Ascending aorta (tissue), 2 donors: ENCODE data around the gene PPP3R1. TPM values are rescaled to one million over a fixed set of nuclear protein-coding genes. Genes with fewer than 3 reads are reported as not detected.

ENCODE experiments used
- DNase-seq, 2 donors: peaks; one replicate each; pipeline ENCODE4 v3.0.0-alpha.2; 2019; ENCODE audit warnings: low spot score in 2 of 2
- H3K27ac ChIP-seq, 2 donors: fragments of 200-600 bp; sonication (generic); one replicate each; pipeline ENCODE4 v1.5.1; 2016 to 2017; ENCODE audit warnings: mild to moderate bottlenecking in 1 of 2
- H3K27me3 ChIP-seq: fragments of 200-600 bp; sonication (generic); one replicate; pipeline ENCODE4 v1.5.1; 2017
- H3K36me3 ChIP-seq, 2 donors: fragments of 200-600 bp; sonication (generic); one replicate each; pipeline ENCODE4 v1.5.1; 2016
- H3K4me1 ChIP-seq, 2 donors: fragments of 200-600 bp; sonication (generic); one replicate each; pipeline ENCODE4 v1.5.1; 2016 to 2017; ENCODE audit warnings: mild to moderate bottlenecking in 1 of 2
- H3K4me3 ChIP-seq, 2 donors: fragments of 200-600 bp; sonication (generic); one replicate each; pipeline ENCODE4 v1.5.1; 2016 to 2017; ENCODE audit warnings: mild to moderate bottlenecking in 1 of 2
- H3K9me3 ChIP-seq, 2 donors: fragments of 200-600 bp; sonication (generic); one replicate each; pipeline ENCODE4 v1.5.1; 2016
- CTCF ChIP-seq, 3 experiments: fragments of 200-600 bp in 2 of 3; fragments of 450-650 bp in 1 of 3; sonication (generic) in 2 of 3; IDR thresholded peaks; one replicate each; pipeline ENCODE4 v1.5.1; 2016 to 2019; ENCODE audit warnings: antibody characterized with exemption in 3 of 3, mild to moderate bottlenecking in 1 of 3, moderate library complexity in 1 of 3
- intact Hi-C: fragments of 100-400 bp; cut with DNase I; formaldehyde crosslinking; loops from one replicate; pipeline ENCODE4 v1.15.1; 2023
- total RNA-seq: library from RNA; depleted of rRNA; stranded (reverse); fragments of >200 nt; gene quantifications from one replicate; pipeline ENCODE4 v1.1.0, GENCODE V29; 2016

Gene PPP3R1
- total RNA-seq, 1 donor from 2014 or later: 16.8 TPM

DNA sequence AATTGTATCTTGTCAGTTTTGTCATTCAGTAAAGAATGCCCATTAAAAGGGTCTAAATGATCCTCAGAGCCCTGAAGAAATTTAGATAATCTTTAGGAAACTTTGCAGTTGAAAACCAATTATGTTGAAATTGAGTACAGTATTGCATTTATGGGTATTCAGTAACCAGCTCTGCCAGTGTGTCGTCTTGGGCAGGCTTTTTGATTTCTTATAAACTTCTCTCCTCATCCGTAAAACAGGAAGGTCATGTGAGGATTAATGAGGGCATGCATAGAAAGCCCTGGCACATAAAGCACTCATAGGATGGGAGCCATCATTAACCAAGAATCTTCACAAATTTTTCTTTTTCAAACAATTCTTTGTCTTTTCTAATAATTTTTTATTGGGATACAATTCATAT is 79.8 kb downstream of the PPP3R1 start:
- H3K4me3 ChIP-seq: no peak overlapping the region
- no peaks in the 10 kb centered on the region for H3K4me1 ChIP-seq
- H3K27me3 ChIP-seq: no peaks in the 10 kb centered on the region
- intact Hi-C loops: no loop called here
- DNase-seq: no peak
- no peak for TF ChIP-seq CTCF (IDR thresholded peaks at IDR 0.05)
- H3K27ac ChIP-seq: no peak overlapping the region
- no peaks in the 10 kb centered on the region for H3K9me3 ChIP-seq
- peaks cover 9 to 22% of the 10 kb centered on the region in 2 donors for H3K36me3 ChIP-seq

GRCh38 chr2:68171684-68172083 is 80.6 kb downstream of the PPP3R1 start:
- Histone ChIP-seq H3K36me3 (peaks cover 9 to 28% of the 10 kb centered on the region in 2 donors), H3K27me3 (no peaks in the 10 kb centered on the region), H3K9me3 (no peaks in the 10 kb centered on the region), H3K27ac (no peak overlapping the region), H3K4me1 (no peaks in the 10 kb centered on the region), H3K4me3 (no peak overlapping the region)
- DNase-seq: no peak
- intact Hi-C loops: no loop called here
- TF ChIP-seq CTCF (IDR thresholded peaks at IDR 0.05): no peak

DNA sequence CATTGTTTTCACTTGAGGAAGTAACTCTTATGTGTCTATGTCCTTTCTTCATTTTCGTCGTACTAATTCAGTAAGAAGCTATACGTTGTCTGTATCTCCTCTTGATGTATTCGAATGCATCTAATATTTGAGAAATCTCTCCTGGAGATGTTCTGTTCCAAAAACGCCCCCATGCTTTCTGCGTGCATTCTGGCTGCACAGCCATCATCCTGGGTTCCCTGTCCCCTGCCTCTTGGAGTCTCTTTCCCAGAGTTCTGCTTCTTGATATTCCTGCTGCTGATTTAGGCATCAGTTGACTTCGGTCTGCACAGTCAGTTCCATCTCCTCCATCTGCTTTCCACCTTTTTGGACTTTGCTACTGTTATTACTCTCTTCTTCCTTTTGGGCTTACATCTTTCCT is 81.2 kb downstream of the PPP3R1 start:
- Histone ChIP-seq H3K36me3 (peaks cover 9 to 29% of the 10 kb centered on the region in 2 donors), H3K4me1 (no peaks in the 10 kb centered on the region)
- DNase-seq: no peak

GRCh38 chr2:68169308-68169707 is 83.0 kb downstream of the PPP3R1 start:
- Histone ChIP-seq H3K27ac (no peak overlapping the region), H3K9me3 (no peaks in the 10 kb centered on the region), H3K27me3 (no peaks in the 10 kb centered on the region), H3K36me3 (peaks cover 12 to 21% of the 10 kb centered on the region in 2 donors), H3K4me3 (no peak overlapping the region), H3K4me1 (no peaks in the 10 kb centered on the region)
- no peak for DNase-seq
- intact Hi-C loops: no loop called here
- TF ChIP-seq CTCF (IDR thresholded peaks at IDR 0.05): no peak

More for the DNA sequence above, 81.2 kb downstream of the PPP3R1 start:
- H3K9me3 ChIP-seq: no peaks in the 10 kb centered on the region
- H3K4me3 ChIP-seq: no peak overlapping the region
- no peaks in the 10 kb centered on the region for H3K27me3 ChIP-seq
- no peak for TF ChIP-seq CTCF (IDR thresholded peaks at IDR 0.05)
- intact Hi-C loops: no loop called here
- H3K27ac ChIP-seq: no peak overlapping the region

DNA sequence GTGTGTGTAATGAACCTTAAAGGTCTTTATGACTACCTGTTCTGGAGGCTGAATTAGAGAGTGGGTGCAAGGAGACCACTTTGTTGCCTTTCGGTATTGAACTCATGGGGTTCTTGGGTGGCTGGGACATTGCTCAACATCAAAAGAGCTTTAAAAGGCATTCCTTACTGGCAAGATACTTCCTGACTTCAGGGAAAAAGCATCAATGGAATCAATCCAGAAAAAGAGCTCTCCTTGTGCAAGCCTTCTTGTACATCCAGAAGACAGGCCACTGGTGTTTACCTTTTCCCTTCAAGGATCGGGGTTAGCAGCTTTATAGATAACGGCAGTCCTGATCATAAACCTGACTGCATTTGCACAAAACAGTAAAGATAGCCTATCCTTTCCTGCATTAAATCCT is 85.1 kb downstream of the PPP3R1 start:
- H3K9me3 ChIP-seq: no peaks in the 10 kb centered on the region
- no peak overlapping the region for H3K27ac ChIP-seq
- intact Hi-C loops: no loop called here
- H3K4me1 ChIP-seq: no peaks in the 10 kb centered on the region
- peaks cover 25 to 34% of the 10 kb centered on the region in 2 donors for H3K36me3 ChIP-seq
- H3K4me3 ChIP-seq: no peak overlapping the region
- TF ChIP-seq CTCF (IDR thresholded peaks at IDR 0.05): no peak
- H3K27me3 ChIP-seq: no peaks in the 10 kb centered on the region
- DNase-seq: no peak

DNA sequence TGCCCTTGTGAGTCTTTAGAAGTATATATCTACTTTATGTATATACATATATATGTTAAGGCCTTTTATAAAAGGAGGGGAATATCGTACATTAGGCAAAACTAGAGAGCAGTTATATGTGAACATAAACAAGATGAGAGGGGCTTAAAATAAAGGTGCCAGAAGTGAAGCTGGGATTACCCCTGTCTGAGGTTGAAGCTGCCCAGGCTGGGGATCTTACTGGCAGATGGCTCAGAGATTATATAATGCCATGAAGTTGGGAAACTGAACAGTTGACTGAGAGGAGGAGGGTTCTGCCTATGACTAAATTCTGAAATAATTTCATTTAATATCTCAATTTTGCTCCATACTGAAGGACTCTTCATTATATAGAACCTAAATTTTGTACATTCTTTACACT is 88.7 kb downstream of the PPP3R1 start:
- Histone ChIP-seq H3K4me3 (no peak overlapping the region), H3K27ac (no peak overlapping the region), H3K9me3 (no peaks in the 10 kb centered on the region), H3K36me3 (peaks cover 29 to 43% of the 10 kb centered on the region in 2 donors), H3K27me3 (no peaks in the 10 kb centered on the region), H3K4me1 (peaks cover 4 to 8% of the 10 kb centered on the region in 2 donors)
- no peak for DNase-seq
- no peak for TF ChIP-seq CTCF (IDR thresholded peaks at IDR 0.05)
- intact Hi-C loops: no loop called here
